HPDE6-E6E7 (cell line): ENCODE measurements around the gene RSRC1.

Experiments used
- DNase-seq: peaks from one replicate; pipeline ENCODE4 v3.0.0; 2011; ENCODE audit warnings: missing footprints; ENCODE audit errors: extremely low spot score

Gene RSRC1

GRCh38 chr3:158574646-158575045, 464.8 kb downstream of the RSRC1 start:
- DNase-seq = no peak

GRCh38 chr3:158590223-158590622, 480.3 kb downstream of the RSRC1 start:
- no peak for DNase-seq
